ENCODE results near the gene GLYAT. TPM values are rescaled to one million over a fixed set of nuclear protein-coding genes. Genes with fewer than 3 reads are reported as not detected.
"Not testable (repeated sequence)": the region's sequence is repeated elsewhere in the genome, so short reads cannot be mapped to it uniquely, and the experiment has no call there.

GLYAT gene
- total RNA-seq, 2 donors from 2014 or later: not detected

- H3K36me3 ChIP-seq: no peaks in the 10 kb centered on the region
- no peak for ATAC-seq (ENCODE audit: insufficient number of reproducible peaks, low FRiP score, low read depth)
- TF ChIP-seq CTCF (IDR thresholded peaks at IDR 0.05): no peak
- H3K4me3 ChIP-seq: no peak overlapping the region
- no peak for DNase-seq (ENCODE audit: low spot score)
- H3K9me3 ChIP-seq: no peaks in the 10 kb centered on the region
- no peaks in the 10 kb centered on the region for H3K4me1 ChIP-seq (ENCODE audit: control insufficient read depth in 1 of 2, low read depth in 2 of 2)
- no peak overlapping the region for H3K27ac ChIP-seq
- no peaks in the 10 kb centered on the region for H3K27me3 ChIP-seq (replicated peaks; ENCODE audit: insufficient read depth)
Observed at GRCh38 chr11:58688789-58689503, 42.8 kb downstream of the GLYAT start.

- DNase-seq (ENCODE audit: low spot score): no peak
- no peaks in the 10 kb centered on the region for H3K27me3 ChIP-seq (replicated peaks; ENCODE audit: insufficient read depth)
- H3K27ac ChIP-seq: no peak overlapping the region
- no peak for TF ChIP-seq CTCF (IDR thresholded peaks at IDR 0.05)
- H3K9me3 ChIP-seq: peaks cover 4% of the 10 kb centered on the region
- no peaks in the 10 kb centered on the region for H3K4me1 ChIP-seq (ENCODE audit: control insufficient read depth in 1 of 2, low read depth in 2 of 2)
- no peak for ATAC-seq (ENCODE audit: insufficient number of reproducible peaks, low FRiP score, low read depth)
- H3K4me3 ChIP-seq: no peak overlapping the region
- H3K36me3 ChIP-seq: no peaks in the 10 kb centered on the region
Observed at GRCh38 chr11:58685973-58686722, 45.6 kb downstream of the GLYAT start.

GRCh38 chr11:58682660-58683059, 49.1 kb downstream of the GLYAT start:
- not testable (repeated sequence) for DNase-seq (ENCODE audit: low spot score); H3K4me1 ChIP-seq (ENCODE audit: control insufficient read depth in 1 of 2, low read depth in 2 of 2); H3K9me3 ChIP-seq; ATAC-seq (ENCODE audit: insufficient number of reproducible peaks, low FRiP score, low read depth); H3K27ac ChIP-seq; H3K4me3 ChIP-seq; H3K27me3 ChIP-seq (replicated peaks; ENCODE audit: insufficient read depth); H3K36me3 ChIP-seq

- H3K36me3 ChIP-seq; ATAC-seq (ENCODE audit: insufficient number of reproducible peaks, low FRiP score, low read depth): not testable (repeated sequence)
Observed at GRCh38 chr11:58677536-58677935, 54.2 kb downstream of the GLYAT start.

DNA sequence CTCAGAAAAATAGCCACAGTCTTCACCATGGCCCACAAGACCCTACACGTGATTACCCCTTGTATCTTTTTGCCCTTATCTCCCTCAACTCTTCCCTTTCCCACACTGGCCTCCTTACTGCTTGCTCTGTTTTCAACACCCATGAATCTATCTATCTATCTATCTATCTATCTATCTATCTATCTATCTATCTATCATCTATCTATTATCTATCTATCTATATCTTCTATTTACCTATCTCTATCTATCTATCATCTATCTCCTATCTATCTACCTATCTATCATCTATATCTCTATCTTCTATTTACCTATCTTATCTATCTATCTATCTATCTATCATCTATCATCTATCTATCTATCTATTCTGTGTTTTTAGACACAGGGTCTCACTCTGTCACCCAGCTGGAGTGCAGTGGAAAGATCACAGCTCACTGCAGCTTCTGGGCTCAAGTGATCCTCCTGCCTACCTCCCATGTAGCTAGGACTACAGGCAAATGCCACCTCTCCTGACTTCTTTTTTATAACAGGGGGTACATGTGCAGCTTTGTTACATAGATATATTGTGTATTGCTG, 55.1 kb downstream of the GLYAT start:
- DNase-seq (ENCODE audit: low spot score) (no peak), ATAC-seq (ENCODE audit: insufficient number of reproducible peaks, low FRiP score, low read depth) (no peak)
- Histone ChIP-seq H3K4me3 (no peak overlapping the region), H3K9me3 (no peaks in the 10 kb centered on the region), H3K27ac (no peak overlapping the region), H3K36me3 (no peaks in the 10 kb centered on the region), H3K27me3 (replicated peaks; ENCODE audit: insufficient read depth) (no peaks in the 10 kb centered on the region), H3K4me1 (ENCODE audit: control insufficient read depth in 1 of 2, low read depth in 2 of 2) (no peaks in the 10 kb centered on the region)
- no peak for TF ChIP-seq CTCF (IDR thresholded peaks at IDR 0.05)

More at GRCh38 chr11:58677536-58677935, 54.2 kb downstream of the GLYAT start:
- not testable (repeated sequence) for DNase-seq (ENCODE audit: low spot score); H3K27me3 ChIP-seq (replicated peaks; ENCODE audit: insufficient read depth); H3K4me3 ChIP-seq; H3K27ac ChIP-seq; H3K4me1 ChIP-seq (ENCODE audit: control insufficient read depth in 1 of 2, low read depth in 2 of 2); H3K9me3 ChIP-seq
